ENCODE measurements around the gene CDC42BPB. TPM values are rescaled to one million over a fixed set of nuclear protein-coding genes. Genes with fewer than 3 reads are reported as not detected.

The CDC42BPB gene
- total and polyA plus RNA-seq, 12 donors: 41.1 to 108 (median 77.4) TPM

- no peaks in the 10 kb centered on the region for H3K9me3 ChIP-seq (replicated peaks in 1 of 3)
- H3K27ac ChIP-seq: peak overlapping the region in 2 of 5 donors; percentile 5 to 22
- DNase-seq: peak in 1 of 7 donors; percentile 48
- peaks cover 0 to 26% of the 10 kb centered on the region in 2 donors for H3K4me1 ChIP-seq (replicated peaks in 1 of 2)
- WGBS, 4 donors: 74 to 84% (median 79%) methylated on average over 6 of the region's 6 CpGs
- no peak overlapping the region for H3K4me3 ChIP-seq
- intact Hi-C loops (cut with DNase I): no loop called here
- H3K27me3 ChIP-seq: no peaks in the 10 kb centered on the region
- no peaks in the 10 kb centered on the region for H3K36me3 ChIP-seq (replicated peaks in 1 of 2)
- TF ChIP-seq POLR2A (IDR thresholded peaks at IDR 0.05): no peak
- no peak for TF ChIP-seq CTCF (IDR thresholded peaks at IDR 0.05)
Observed at GRCh38 chr14:103031566-103031911, 25.8 kb downstream of the CDC42BPB start.

- peak overlapping the region in 2 of 5 donors; percentile 22 to 55 for H3K27ac ChIP-seq
- TF ChIP-seq CTCF (IDR thresholded peaks at IDR 0.05) (no peak), POLR2A (IDR thresholded peaks at IDR 0.05) (no peak)
- peak in 1 of 7 donors; percentile 50 for DNase-seq
- H3K4me1 ChIP-seq (replicated peaks in 1 of 2): peaks cover 0 to 26% of the 10 kb centered on the region in 2 donors
- H3K9me3 ChIP-seq (replicated peaks in 1 of 3): no peaks in the 10 kb centered on the region
- no peak overlapping the region for H3K4me3 ChIP-seq
- WGBS, 4 donors: 72 to 77% (median 76%) methylated on average over 10 to 13 of the region's 13 CpGs
- intact Hi-C loops (cut with DNase I): no loop called here
- no peaks in the 10 kb centered on the region for H3K27me3 ChIP-seq
- no peaks in the 10 kb centered on the region for H3K36me3 ChIP-seq (replicated peaks in 1 of 2)
Observed at GRCh38 chr14:103030741-103031565, 26.4 kb downstream of the CDC42BPB start.

GRCh38 chr14:103029936-103030335 is 27.4 kb downstream of the CDC42BPB start:
- WGBS, 4 donors: 94 to 99% (median 97%) methylated on average over 9 of the region's 9 CpGs
- Histone ChIP-seq H3K4me3 (no peak overlapping the region), H3K36me3 (replicated peaks in 1 of 2) (no peaks in the 10 kb centered on the region), H3K27ac (no peak overlapping the region), H3K9me3 (replicated peaks in 1 of 3) (no peaks in the 10 kb centered on the region), H3K4me1 (replicated peaks in 1 of 2) (peaks cover 0 to 26% of the 10 kb centered on the region in 2 donors), H3K27me3 (no peaks in the 10 kb centered on the region)
- intact Hi-C loops (cut with DNase I): no loop called here
- peak in 1 of 7 donors; percentile 48 for DNase-seq
- TF ChIP-seq POLR2A (IDR thresholded peaks at IDR 0.05): no peak
- no peak for TF ChIP-seq CTCF (IDR thresholded peaks at IDR 0.05)

GRCh38 chr14:103028772-103029171 is 28.6 kb downstream of the CDC42BPB start:
- Histone ChIP-seq H3K9me3 (replicated peaks in 1 of 3) (no peaks in the 10 kb centered on the region), H3K27me3 (no peaks in the 10 kb centered on the region), H3K4me1 (replicated peaks in 1 of 2) (peaks cover 0 to 36% of the 10 kb centered on the region in 2 donors), H3K27ac (no peak overlapping the region), H3K4me3 (no peak overlapping the region), H3K36me3 (replicated peaks in 1 of 2) (no peaks in the 10 kb centered on the region)
- no peak for TF ChIP-seq CTCF (IDR thresholded peaks at IDR 0.05)
- no peak for TF ChIP-seq POLR2A (IDR thresholded peaks at IDR 0.05)
- DNase-seq: no peak
- intact Hi-C loops (cut with DNase I): no loop called here
